HL-60 (cell line): ENCODE results near the gene FTH1.

Experiments
- DNase-seq, 2 experiments: peaks; one replicate each; pipeline ENCODE4 v3.0.0-alpha.2; 2010 to 2020; ENCODE audit warnings: low read depth in 1 of 2, low spot score in 1 of 2
- H3K27ac ChIP-seq: fragments of 250-450 bp; sonication (Bioruptor Pico); replicated peaks from 2 replicates; pipeline ENCODE4 v1.5.1; 2020; ENCODE audit warnings: mild to moderate bottlenecking, moderate library complexity
- H3K27me3 ChIP-seq: fragments of 250-450 bp; sonication (Bioruptor Pico); 2 replicates; pipeline ENCODE4 v1.5.1; 2021; ENCODE audit warnings: mild to moderate bottlenecking, moderate library complexity; ENCODE audit not compliant: insufficient read depth, poor library complexity, severe bottlenecking
- H3K4me3 ChIP-seq: replicated peaks from 2 replicates; pipeline ENCODE4 v1.5.1; 2011; ENCODE audit warnings: mild to moderate bottlenecking, control low read depth, low read length; ENCODE audit not compliant: insufficient read depth
- CTCF ChIP-seq: IDR thresholded peaks from one replicate; pipeline ENCODE4 v1.5.1; 2011; ENCODE audit warnings: low read length, control low read depth, inconsistent platforms; ENCODE audit not compliant: insufficient read depth
- GABPA ChIP-seq: IDR thresholded peaks from 2 replicates; pipeline ENCODE4 v1.6.1; 2012; ENCODE audit warnings: low read depth
- POLR2AphosphoS5 ChIP-seq: IDR thresholded peaks from 2 replicates; pipeline ENCODE4 v1.6.1; 2012; ENCODE audit warnings: low read depth
- REST ChIP-seq: IDR thresholded peaks from 2 replicates; pipeline ENCODE4 v1.6.1; 2012; ENCODE audit warnings: low read depth; ENCODE audit not compliant: insufficient replicate concordance
- SPI1 ChIP-seq: IDR thresholded peaks from 2 replicates; pipeline ENCODE4 v1.6.1; 2012; ENCODE audit warnings: low read depth, mild to moderate bottlenecking, borderline replicate concordance

FTH1 gene

GRCh38 chr11:61949169-61950034 is 18.0 kb downstream of the FTH1 start:
- no peak overlapping the region for H3K27ac ChIP-seq
- no peak overlapping the region for H3K4me3 ChIP-seq
- no peaks in the 10 kb centered on the region for H3K27me3 ChIP-seq
- DNase-seq: no peak
- no peak for TF ChIP-seq CTCF
- no peak for TF ChIP-seq SPI1
- no peak for TF ChIP-seq GABPA
- no peak for TF ChIP-seq REST
- no peak for TF ChIP-seq POLR2AphosphoS5

GRCh38 chr11:61948505-61948904 is 18.9 kb downstream of the FTH1 start:
- Histone ChIP-seq H3K4me3 (no peak overlapping the region), H3K27ac (no peak overlapping the region), H3K27me3 (no peaks in the 10 kb centered on the region)
- TF ChIP-seq GABPA (no peak), POLR2AphosphoS5 (no peak), SPI1 (no peak), REST (no peak), CTCF (no peak)
- no peak for DNase-seq

- H3K27me3 ChIP-seq: no peaks in the 10 kb centered on the region
- H3K27ac ChIP-seq: no peak overlapping the region
- H3K4me3 ChIP-seq: no peak overlapping the region
- TF ChIP-seq SPI1: no peak
- TF ChIP-seq REST: no peak
- peak; percentile 98 for TF ChIP-seq CTCF
- no peak for TF ChIP-seq GABPA
- TF ChIP-seq POLR2AphosphoS5: no peak
- DNase-seq: peak in 1 of 2 experiments; percentile 72
Observed at GRCh38 chr11:61947486-61948210, 19.8 kb downstream of the FTH1 start.
